ENCODE results near the gene HPN. TPM values are rescaled to one million over a fixed set of nuclear protein-coding genes. Genes with fewer than 3 reads are reported as not detected.

The HPN gene
- polyA plus RNA-seq, 1 experiment, result not detected

DNA sequence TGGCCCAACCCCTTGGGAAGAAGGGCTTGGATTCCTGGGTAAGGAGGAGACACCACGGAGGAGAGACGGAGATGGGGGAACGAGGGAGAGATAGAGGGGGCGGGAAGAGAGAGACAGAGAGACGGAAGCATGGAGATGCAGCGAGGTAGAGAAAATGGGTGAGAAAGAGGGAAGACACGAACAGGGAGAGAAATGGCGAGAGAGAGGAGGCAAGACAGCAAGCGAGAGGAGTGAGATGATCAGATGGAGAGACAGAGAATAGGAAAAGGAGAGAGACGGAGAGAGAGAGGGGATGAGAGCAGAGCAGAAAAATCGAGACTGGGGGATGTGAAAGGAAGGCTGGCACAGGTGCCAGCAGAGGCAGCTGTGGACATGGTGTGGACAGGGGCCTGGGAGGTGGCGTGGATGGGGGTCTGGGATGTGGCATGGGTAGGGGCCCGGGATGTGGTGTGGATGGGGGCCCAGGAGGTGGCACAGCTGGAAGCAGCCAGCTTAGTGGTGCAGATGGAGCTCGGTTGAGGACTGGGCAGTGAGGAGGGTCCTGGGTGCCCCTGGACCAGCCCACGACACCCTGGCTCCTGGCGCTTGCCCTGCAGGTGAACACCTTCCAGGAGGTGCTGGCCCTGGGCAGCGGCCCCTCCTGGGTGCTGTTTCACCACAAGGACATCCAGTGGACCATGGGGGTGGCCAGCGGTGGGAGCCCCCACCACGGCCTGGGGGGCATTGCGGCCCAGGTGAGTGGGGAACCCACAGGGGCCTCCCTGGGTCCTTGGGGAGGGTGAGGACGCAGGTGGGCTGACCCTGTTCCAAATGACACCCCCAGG lies 33.9 kb downstream of the HPN start:
- TF ChIP-seq, protein P1, sequence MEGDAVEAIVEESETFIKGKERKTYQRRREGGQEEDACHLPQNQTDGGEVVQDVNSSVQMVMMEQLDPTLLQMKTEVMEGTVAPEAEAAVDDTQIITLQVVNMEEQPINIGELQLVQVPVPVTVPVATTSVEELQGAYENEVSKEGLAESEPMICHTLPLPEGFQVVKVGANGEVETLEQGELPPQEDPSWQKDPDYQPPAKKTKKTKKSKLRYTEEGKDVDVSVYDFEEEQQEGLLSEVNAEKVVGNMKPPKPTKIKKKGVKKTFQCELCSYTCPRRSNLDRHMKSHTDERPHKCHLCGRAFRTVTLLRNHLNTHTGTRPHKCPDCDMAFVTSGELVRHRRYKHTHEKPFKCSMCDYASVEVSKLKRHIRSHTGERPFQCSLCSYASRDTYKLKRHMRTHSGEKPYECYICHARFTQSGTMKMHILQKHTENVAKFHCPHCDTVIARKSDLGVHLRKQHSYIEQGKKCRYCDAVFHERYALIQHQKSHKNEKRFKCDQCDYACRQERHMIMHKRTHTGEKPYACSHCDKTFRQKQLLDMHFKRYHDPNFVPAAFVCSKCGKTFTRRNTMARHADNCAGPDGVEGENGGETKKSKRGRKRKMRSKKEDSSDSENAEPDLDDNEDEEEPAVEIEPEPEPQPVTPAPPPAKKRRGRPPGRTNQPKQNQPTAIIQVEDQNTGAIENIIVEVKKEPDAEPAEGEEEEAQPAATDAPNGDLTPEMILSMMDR (IDR thresholded peaks at IDR 0.05; ENCODE audit: low read depth, low read length), result no peak
- ChIA-PET CTCF (interaction anchor here (0.6 kb wide), 1 partner anchor 68 kb away, joined by 4 read pairs; the partner anchor contains the start of gene FXYD7), POLR2A (no interaction called here)
- peaks cover 3% of the 10 kb centered on the region; the same call in 1 of the 2 replicates for H3K9me3 ChIP-seq (ENCODE audit: control insufficient read depth, insufficient read depth, low read length)
- H3K27ac ChIP-seq (ENCODE audit: low read depth, low read length), result no peak overlapping the region
- H3K4me3 ChIP-seq (ENCODE audit: low read depth, low read length), result no peak overlapping the region
- DNase-seq (ENCODE audit: low read depth, low spot score), result no peak
- peaks cover 11% of the 10 kb centered on the region for H3K27me3 ChIP-seq (ENCODE audit: control insufficient read depth, insufficient read depth, low read length)

DNA sequence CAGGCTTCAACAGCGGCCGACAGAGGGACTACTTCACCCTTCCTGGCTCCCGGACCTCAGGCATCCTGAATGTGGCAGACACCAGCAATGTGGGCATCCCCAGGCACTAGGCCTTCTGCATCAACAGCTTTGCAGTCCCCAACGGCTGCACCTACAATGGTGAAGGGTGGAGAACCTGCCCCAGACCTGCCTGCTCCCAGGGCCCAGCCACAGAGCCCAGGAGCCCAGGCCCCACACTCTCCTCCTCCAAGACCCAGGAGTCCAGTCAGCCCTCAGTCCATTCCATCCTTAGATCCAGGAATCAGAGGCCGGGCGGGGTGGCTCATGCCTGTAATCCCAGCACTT lies 34.5 kb downstream of the HPN start:
- DNase-seq (ENCODE audit: low read depth, low spot score), result no peak
- TF ChIP-seq, protein P1 (IDR thresholded peaks at IDR 0.05; ENCODE audit: low read depth, low read length), result no peak
- Histone ChIP-seq H3K27ac (ENCODE audit: low read depth, low read length) (no peak overlapping the region), H3K9me3 (ENCODE audit: control insufficient read depth, insufficient read depth, low read length) (no peaks in the 10 kb centered on the region), H3K27me3 (ENCODE audit: control insufficient read depth, insufficient read depth, low read length) (peaks cover 11% of the 10 kb centered on the region), H3K4me3 (ENCODE audit: low read depth, low read length) (no peak overlapping the region)
- ChIA-PET CTCF (no interaction called here), POLR2A (no interaction called here)

DNA sequence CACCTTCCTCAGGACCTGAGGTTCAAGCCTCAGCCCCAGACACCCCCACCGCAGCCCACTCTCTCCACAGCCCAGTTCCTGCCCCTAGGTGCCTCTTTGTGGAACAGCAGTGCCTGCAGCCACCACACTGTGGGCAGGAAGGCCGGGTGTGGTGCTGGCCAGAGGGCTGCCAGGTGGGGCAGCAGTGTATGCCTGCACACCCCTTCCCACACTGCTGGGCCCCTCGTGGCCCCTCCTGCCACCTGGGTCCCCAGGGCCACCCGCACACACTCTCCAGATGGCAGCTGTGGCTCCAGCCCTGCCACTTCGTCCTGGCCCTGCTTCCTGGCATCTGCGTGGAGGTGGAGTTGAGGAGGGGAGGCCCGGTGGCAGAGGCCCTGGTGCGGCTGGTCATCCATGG lies 35.1 kb downstream of the HPN start:
- no peak overlapping the region for H3K27ac ChIP-seq (ENCODE audit: low read depth, low read length)
- CTCF ChIA-PET, result no interaction called here
- H3K4me3 ChIP-seq (ENCODE audit: low read depth, low read length), result no peak overlapping the region
- no peak for DNase-seq (ENCODE audit: low read depth, low spot score)
- H3K27me3 ChIP-seq (ENCODE audit: control insufficient read depth, insufficient read depth, low read length), result peaks cover 11% of the 10 kb centered on the region
- POLR2A ChIA-PET, result no interaction called here
- H3K9me3 ChIP-seq (ENCODE audit: control insufficient read depth, insufficient read depth, low read length), result no peaks in the 10 kb centered on the region
- TF ChIP-seq, protein P1 (IDR thresholded peaks at IDR 0.05; ENCODE audit: low read depth, low read length), result no peak

DNA sequence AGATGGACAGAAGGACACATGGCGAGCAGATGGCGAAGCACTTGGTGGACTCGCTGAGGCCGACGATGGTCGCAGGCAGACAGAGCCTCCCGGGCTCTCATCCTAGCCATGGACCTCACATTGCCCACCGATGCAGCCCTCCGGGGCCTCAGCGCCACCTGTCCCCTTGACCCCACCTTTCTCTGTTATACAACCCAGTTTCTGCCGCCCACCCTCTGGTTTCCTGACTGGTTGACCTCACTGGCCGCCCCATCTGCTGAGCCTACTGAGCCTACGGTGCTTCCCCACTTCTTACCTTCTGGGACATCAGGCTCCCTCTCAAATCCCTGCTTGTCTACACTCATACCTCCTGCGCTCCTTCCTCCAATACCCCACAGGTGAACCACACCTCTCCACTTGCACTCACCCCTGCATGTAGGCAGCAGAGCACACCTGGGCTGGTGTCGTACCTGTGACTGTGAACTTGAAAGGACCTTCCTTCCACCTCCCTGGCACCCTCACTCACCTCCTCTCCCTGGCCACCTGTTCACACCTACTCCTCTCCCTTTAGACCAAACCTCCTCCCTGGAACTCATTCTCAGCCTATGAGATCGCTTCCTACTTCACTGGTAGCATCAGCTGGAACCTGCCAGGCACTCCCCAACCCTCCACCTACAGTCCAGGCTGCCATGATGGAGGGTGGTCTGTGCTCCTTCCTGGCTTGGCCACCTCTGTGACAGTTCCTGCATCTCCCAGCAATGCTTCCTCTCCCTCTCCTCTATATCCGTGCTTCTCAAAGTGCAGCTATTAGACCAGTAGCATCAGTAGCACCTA lies 36.1 kb downstream of the HPN start:
- Histone ChIP-seq H3K4me3 (ENCODE audit: low read depth, low read length) (no peak overlapping the region), H3K27ac (ENCODE audit: low read depth, low read length) (no peak overlapping the region), H3K27me3 (ENCODE audit: control insufficient read depth, insufficient read depth, low read length) (peaks cover 6% of the 10 kb centered on the region), H3K9me3 (ENCODE audit: control insufficient read depth, insufficient read depth, low read length) (no peaks in the 10 kb centered on the region; the same call in 1 of the 2 replicates)
- TF ChIP-seq, protein P1 (IDR thresholded peaks at IDR 0.05; ENCODE audit: low read depth, low read length), result no peak
- no peak for DNase-seq (ENCODE audit: low read depth, low spot score)
- ChIA-PET POLR2A (no interaction called here), CTCF (interaction anchor here (0.7 kb wide), 1 partner anchor 46 kb away, joined by 8 read pairs; no protein-coding TSS in a partner anchor)

DNA sequence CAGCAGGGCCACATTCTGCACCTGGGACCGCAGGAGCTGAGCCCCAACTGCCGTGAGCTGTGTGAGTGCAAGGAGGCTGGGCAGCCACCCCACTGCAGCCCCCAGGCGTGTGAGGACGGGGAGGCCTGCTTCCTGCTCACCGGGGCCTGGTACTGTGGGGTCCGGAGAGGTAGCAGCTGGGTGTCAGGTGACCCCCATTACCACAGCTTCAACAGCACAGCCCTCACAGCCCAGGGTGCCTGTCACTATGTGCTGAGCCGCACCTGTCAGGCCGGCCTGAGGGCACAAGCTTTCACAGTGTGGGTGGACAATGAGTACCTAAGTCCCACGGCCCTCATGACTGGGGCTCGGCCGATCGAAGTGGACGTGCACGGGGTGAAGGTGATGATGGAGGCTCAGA lies 38.3 kb downstream of the HPN start:
- no peak for DNase-seq (ENCODE audit: low read depth, low spot score)
- no peak overlapping the region for H3K27ac ChIP-seq (ENCODE audit: low read depth, low read length)
- TF ChIP-seq, protein P1 (IDR thresholded peaks at IDR 0.05; ENCODE audit: low read depth, low read length), result no peak
- ChIA-PET CTCF (interaction anchor here (3.4 kb wide), 1 partner anchor 13 kb away, joined by 11 read pairs; no protein-coding TSS in a partner anchor), POLR2A (no interaction called here)
- H3K4me3 ChIP-seq (ENCODE audit: low read depth, low read length), result no peak overlapping the region
- peaks cover 3% of the 10 kb centered on the region for H3K27me3 ChIP-seq (ENCODE audit: control insufficient read depth, insufficient read depth, low read length)
- peaks cover 4% of the 10 kb centered on the region for H3K9me3 ChIP-seq (ENCODE audit: control insufficient read depth, insufficient read depth, low read length)
